ENCODE data around the gene BNIP2.
"Not testable (repeated sequence)": the region's sequence is repeated elsewhere in the genome, so short reads cannot be mapped to it uniquely, and the experiment has no call there.

BNIP2 gene

DNA sequence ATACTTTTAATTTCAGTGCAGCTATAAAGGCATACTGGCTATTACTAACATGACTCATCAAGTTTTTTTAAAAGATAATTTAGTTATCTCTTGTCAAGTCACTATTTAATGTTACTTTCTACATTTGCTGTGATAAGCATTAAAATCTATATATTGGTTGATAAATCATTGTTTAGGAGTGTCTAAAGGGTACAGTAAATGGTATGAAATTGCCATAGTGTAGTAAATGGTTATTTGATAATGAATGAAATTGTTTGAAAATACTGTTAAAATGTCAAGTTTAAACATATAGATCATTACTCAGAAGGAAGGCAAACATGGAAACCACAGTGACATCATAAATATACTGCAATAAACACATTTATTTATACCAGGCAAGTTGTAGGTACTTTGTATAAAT lies 13.2 kb upstream of the BNIP2 start:
- TF ChIP-seq, protein P1, sequence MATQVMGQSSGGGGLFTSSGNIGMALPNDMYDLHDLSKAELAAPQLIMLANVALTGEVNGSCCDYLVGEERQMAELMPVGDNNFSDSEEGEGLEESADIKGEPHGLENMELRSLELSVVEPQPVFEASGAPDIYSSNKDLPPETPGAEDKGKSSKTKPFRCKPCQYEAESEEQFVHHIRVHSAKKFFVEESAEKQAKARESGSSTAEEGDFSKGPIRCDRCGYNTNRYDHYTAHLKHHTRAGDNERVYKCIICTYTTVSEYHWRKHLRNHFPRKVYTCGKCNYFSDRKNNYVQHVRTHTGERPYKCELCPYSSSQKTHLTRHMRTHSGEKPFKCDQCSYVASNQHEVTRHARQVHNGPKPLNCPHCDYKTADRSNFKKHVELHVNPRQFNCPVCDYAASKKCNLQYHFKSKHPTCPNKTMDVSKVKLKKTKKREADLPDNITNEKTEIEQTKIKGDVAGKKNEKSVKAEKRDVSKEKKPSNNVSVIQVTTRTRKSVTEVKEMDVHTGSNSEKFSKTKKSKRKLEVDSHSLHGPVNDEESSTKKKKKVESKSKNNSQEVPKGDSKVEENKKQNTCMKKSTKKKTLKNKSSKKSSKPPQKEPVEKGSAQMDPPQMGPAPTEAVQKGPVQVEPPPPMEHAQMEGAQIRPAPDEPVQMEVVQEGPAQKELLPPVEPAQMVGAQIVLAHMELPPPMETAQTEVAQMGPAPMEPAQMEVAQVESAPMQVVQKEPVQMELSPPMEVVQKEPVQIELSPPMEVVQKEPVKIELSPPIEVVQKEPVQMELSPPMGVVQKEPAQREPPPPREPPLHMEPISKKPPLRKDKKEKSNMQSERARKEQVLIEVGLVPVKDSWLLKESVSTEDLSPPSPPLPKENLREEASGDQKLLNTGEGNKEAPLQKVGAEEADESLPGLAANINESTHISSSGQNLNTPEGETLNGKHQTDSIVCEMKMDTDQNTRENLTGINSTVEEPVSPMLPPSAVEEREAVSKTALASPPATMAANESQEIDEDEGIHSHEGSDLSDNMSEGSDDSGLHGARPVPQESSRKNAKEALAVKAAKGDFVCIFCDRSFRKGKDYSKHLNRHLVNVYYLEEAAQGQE (IDR thresholded peaks at IDR 0.05; ENCODE audit: insufficient replicate concordance, low read depth) = no peak
- TF ChIP-seq POLR2AphosphoS5 (IDR thresholded peaks at IDR 0.05; ENCODE audit: low read depth) (no peak), GABPA (IDR thresholded peaks at IDR 0.05; ENCODE audit: low read depth) (no peak), SPI1 (IDR thresholded peaks at IDR 0.05; ENCODE audit: borderline replicate concordance, low read depth) (no peak)
- TF ChIP-seq, protein P2, sequence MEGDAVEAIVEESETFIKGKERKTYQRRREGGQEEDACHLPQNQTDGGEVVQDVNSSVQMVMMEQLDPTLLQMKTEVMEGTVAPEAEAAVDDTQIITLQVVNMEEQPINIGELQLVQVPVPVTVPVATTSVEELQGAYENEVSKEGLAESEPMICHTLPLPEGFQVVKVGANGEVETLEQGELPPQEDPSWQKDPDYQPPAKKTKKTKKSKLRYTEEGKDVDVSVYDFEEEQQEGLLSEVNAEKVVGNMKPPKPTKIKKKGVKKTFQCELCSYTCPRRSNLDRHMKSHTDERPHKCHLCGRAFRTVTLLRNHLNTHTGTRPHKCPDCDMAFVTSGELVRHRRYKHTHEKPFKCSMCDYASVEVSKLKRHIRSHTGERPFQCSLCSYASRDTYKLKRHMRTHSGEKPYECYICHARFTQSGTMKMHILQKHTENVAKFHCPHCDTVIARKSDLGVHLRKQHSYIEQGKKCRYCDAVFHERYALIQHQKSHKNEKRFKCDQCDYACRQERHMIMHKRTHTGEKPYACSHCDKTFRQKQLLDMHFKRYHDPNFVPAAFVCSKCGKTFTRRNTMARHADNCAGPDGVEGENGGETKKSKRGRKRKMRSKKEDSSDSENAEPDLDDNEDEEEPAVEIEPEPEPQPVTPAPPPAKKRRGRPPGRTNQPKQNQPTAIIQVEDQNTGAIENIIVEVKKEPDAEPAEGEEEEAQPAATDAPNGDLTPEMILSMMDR (IDR thresholded peaks at IDR 0.05; ENCODE audit: insufficient read depth, low read length) = no peak
- no peak overlapping the region for H3K4me3 ChIP-seq (replicated peaks; ENCODE audit: insufficient read depth, low read length)
- no peak overlapping the region for H3K27ac ChIP-seq (replicated peaks)
- H3K27me3 ChIP-seq (ENCODE audit: insufficient read depth, poor library complexity, severe bottlenecking) = peaks cover 5% of the 10 kb centered on the region
- no peak for DNase-seq (ENCODE audit: low read depth in 1 of 2, low spot score in 1 of 2)

DNA sequence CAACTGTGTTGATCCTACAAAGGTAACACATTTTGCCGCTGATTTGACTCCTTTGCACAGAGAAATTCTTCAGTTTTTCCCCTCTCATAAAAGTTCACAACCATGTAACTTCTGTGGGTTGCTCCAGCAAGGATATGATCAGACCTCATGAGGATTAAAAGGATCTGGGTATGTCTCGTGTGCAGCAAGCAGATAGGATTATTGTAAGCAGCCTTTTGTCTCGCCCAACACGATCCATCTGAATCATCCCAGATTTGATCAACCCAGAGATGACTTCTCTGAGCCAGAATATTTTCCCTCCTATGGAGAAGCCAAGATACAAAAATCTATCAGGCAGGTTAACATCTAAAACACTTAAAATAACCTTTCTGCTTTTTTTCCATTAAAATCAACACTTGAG lies 12.8 kb upstream of the BNIP2 start:
- Histone ChIP-seq H3K27me3 (ENCODE audit: insufficient read depth, poor library complexity, severe bottlenecking) (peaks cover 5% of the 10 kb centered on the region), H3K27ac (replicated peaks) (no peak overlapping the region), H3K4me3 (replicated peaks; ENCODE audit: insufficient read depth, low read length) (no peak overlapping the region)
- DNase-seq (ENCODE audit: low read depth in 1 of 2, low spot score in 1 of 2) = no peak
- no peak for TF ChIP-seq POLR2AphosphoS5 (IDR thresholded peaks at IDR 0.05; ENCODE audit: low read depth)
- TF ChIP-seq, protein P2 (IDR thresholded peaks at IDR 0.05; ENCODE audit: insufficient read depth, low read length) = no peak
- no peak for TF ChIP-seq SPI1 (IDR thresholded peaks at IDR 0.05; ENCODE audit: borderline replicate concordance, low read depth)
- TF ChIP-seq GABPA (IDR thresholded peaks at IDR 0.05; ENCODE audit: low read depth) = no peak
- TF ChIP-seq, protein P1 (IDR thresholded peaks at IDR 0.05; ENCODE audit: insufficient replicate concordance, low read depth) = no peak

DNA sequence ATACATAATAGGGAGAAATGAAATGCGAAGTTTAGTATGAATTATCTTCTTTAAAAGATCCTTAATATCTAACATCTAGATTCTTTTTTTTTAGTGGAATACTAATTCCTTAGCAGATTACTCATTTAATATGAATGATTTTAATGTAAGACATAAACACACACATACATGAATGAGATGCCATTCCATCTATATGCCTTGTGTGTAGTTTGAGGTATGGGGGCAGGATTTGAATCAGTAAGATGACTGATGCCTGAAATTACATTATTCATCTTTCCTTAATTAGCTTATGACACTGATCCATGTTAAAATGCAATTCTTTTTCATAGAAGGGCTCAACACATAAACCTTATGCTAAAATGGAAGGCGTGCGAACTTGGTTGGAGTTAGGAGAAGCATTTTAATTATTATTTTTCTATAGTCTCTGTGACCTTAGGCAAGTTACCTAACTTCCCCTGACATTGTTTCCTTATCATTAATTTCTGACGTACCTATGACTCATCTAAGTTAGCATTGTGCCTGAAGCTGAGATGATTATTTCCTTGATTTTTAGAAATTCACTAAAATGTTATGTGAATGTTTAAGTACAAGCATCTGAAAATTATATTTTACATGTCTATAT lies 10.8 kb upstream of the BNIP2 start:
- Histone ChIP-seq H3K4me3 (replicated peaks; ENCODE audit: insufficient read depth, low read length) (no peak overlapping the region), H3K27me3 (ENCODE audit: insufficient read depth, poor library complexity, severe bottlenecking) (peaks cover 5% of the 10 kb centered on the region), H3K27ac (replicated peaks) (no peak overlapping the region)
- TF ChIP-seq, protein P2 (IDR thresholded peaks at IDR 0.05; ENCODE audit: insufficient read depth, low read length) = no peak
- TF ChIP-seq GABPA (IDR thresholded peaks at IDR 0.05; ENCODE audit: low read depth) = no peak
- TF ChIP-seq, protein P1 (IDR thresholded peaks at IDR 0.05; ENCODE audit: insufficient replicate concordance, low read depth) = no peak
- TF ChIP-seq POLR2AphosphoS5 (IDR thresholded peaks at IDR 0.05; ENCODE audit: low read depth) = no peak
- TF ChIP-seq SPI1 (IDR thresholded peaks at IDR 0.05; ENCODE audit: borderline replicate concordance, low read depth) = no peak
- DNase-seq (ENCODE audit: low read depth in 1 of 2, low spot score in 1 of 2) = no peak

- DNase-seq (ENCODE audit: low read depth in 1 of 2, low spot score in 1 of 2); H3K4me3 ChIP-seq (replicated peaks; ENCODE audit: insufficient read depth, low read length); H3K27ac ChIP-seq (replicated peaks); H3K27me3 ChIP-seq (ENCODE audit: insufficient read depth, poor library complexity, severe bottlenecking): not testable (repeated sequence)
Observed at GRCh38 chr15:59698065-59698464, 8.9 kb upstream of the BNIP2 start.
